ENCODE data around the gene MAMDC4. TPM values are rescaled to one million over a fixed set of nuclear protein-coding genes. Genes with fewer than 3 reads are reported as not detected.

The MAMDC4 gene
- total RNA-seq, 1 experiment from 2014 or later = 17.3 TPM

- Histone ChIP-seq H3K79me2 (ENCODE audit: insufficient read depth, low read length) (no peaks in the 10 kb centered on the region), H3K27ac (ENCODE audit: low read depth, low read length) (no peak overlapping the region), H3K4me2 (ENCODE audit: low read length) (no peak overlapping the region), H3K27me3 (ENCODE audit: insufficient read depth, low read length) (no peaks in the 10 kb centered on the region), H3K9ac (ENCODE audit: low read length) (no peak overlapping the region), H4K20me1 (ENCODE audit: insufficient read depth) (no peaks in the 10 kb centered on the region), H3K9me3 (ENCODE audit: control insufficient read depth in 1 of 2, insufficient read depth in 1 of 2, low read depth in 1 of 2, low read length in 2 of 2) (no peaks in the 10 kb centered on the region), H3K36me3 (ENCODE audit: control insufficient read depth in 1 of 2, insufficient read depth in 2 of 2, low read length in 2 of 2) (peaks cover 0 to 4% of the 10 kb centered on the region in 2 experiments; a peak in 1 of 4 replicates), H2AFZ (ENCODE audit: low read depth, low read length, poor library complexity, severe bottlenecking) (no peak overlapping the region), H3K4me1 (ENCODE audit: control insufficient read depth in 1 of 2, insufficient read depth in 2 of 2, low read length in 2 of 2) (peaks cover 2 to 12% of the 10 kb centered on the region in 2 experiments; a peak in 2 of 4 replicates), H3K9me2 (ENCODE audit: insufficient read depth) (no peaks in the 10 kb centered on the region), H3K4me3 (replicated peaks in 1 of 2; ENCODE audit: low read depth in 1 of 2, low read length in 2 of 2) (no peak overlapping the region)
- POLR2A ChIA-PET = no interaction called here
- no peak for ATAC-seq
- intact Hi-C loops (cut with micrococcal nuclease) = no loop called here
- CTCF ChIA-PET = no interaction called here
- TF ChIP-seq SRF (IDR thresholded peaks at IDR 0.05; ENCODE audit: low read depth) = no peak
- TF ChIP-seq POLR2A (IDR thresholded peaks at IDR 0.05; ENCODE audit: borderline replicate concordance, extremely low read depth, insufficient read depth, insufficient read length) = no peak
- TF ChIP-seq SIN3A (IDR thresholded peaks at IDR 0.05; ENCODE audit: low read depth) = no peak
- TF ChIP-seq, protein P1, sequence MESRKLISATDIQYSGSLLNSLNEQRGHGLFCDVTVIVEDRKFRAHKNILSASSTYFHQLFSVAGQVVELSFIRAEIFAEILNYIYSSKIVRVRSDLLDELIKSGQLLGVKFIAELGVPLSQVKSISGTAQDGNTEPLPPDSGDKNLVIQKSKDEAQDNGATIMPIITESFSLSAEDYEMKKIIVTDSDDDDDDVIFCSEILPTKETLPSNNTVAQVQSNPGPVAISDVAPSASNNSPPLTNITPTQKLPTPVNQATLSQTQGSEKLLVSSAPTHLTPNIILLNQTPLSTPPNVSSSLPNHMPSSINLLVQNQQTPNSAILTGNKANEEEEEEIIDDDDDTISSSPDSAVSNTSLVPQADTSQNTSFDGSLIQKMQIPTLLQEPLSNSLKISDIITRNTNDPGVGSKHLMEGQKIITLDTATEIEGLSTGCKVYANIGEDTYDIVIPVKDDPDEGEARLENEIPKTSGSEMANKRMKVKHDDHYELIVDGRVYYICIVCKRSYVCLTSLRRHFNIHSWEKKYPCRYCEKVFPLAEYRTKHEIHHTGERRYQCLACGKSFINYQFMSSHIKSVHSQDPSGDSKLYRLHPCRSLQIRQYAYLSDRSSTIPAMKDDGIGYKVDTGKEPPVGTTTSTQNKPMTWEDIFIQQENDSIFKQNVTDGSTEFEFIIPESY (IDR thresholded peaks at IDR 0.05; ENCODE audit: extremely low read depth, insufficient replicate concordance, low read length) = no peak
- TF ChIP-seq YY1 (IDR thresholded peaks at IDR 0.05; ENCODE audit: extremely low read depth, insufficient replicate concordance, low read depth, low read length) = no peak
- TF ChIP-seq EGR1 (IDR thresholded peaks at IDR 0.05; ENCODE audit: low read depth) = no peak
- no peak for TF ChIP-seq CTCF (IDR thresholded peaks at IDR 0.05 in 2 of 3, conservative IDR thresholded peaks at IDR 0.05 in 1 of 3; ENCODE audit: borderline replicate concordance in 1 of 3, insufficient read depth in 1 of 3, low read depth in 2 of 3, low read length in 2 of 3)
- DNase-seq (ENCODE audit: low read depth, low spot score) = no peak
- RAD21 ChIA-PET (ENCODE audit: low non-redundant PET in 1 of 2, low total read pairs in 2 of 2, uncharacterized antibody in 2 of 2, unreplicated experiment in 2 of 2) = no interaction called here
- no TSS peak for BruUV-seq (replicated peaks)
Observed at GRCh38 chr9:136856079-136856476, 3.9 kb downstream of the MAMDC4 start.
